Activated T-cell treated with anti-CD3 and anti-CD28 coated beads, Interleukin-2, amount 50 U/mL, for 4 hours (primary cell): ENCODE data around the gene KCNAB1. TPM values are rescaled to one million over a fixed set of nuclear protein-coding genes. Genes with fewer than 3 reads are reported as not detected.

ENCODE experiments used
- ATAC-seq, 2 donors: fragments of 200-7000 bp; cut with Tn5 transposase; one replicate each; pipeline ENCODE4 v1.10.0; 2021
- DNase-seq: peaks from one replicate; pipeline ENCODE4 v3.0.0-alpha.2; 2020
- H3K27me3 Mint-ChIP-seq: one replicate; pipeline ENCODE4 v1.8.0; 2021; ENCODE audit warnings: low read depth, mixed read lengths
- H3K36me3 Mint-ChIP-seq: one replicate; pipeline ENCODE4 v1.8.0; 2022; ENCODE audit warnings: mixed read lengths; ENCODE audit not compliant: insufficient read depth
- H3K4me1 Mint-ChIP-seq: one replicate; pipeline ENCODE4 v1.8.0; 2021; ENCODE audit warnings: low read depth, mixed read lengths
- H3K4me3 Mint-ChIP-seq: one replicate; pipeline ENCODE4 v1.8.0; 2021; ENCODE audit warnings: mild to moderate bottlenecking, moderate library complexity, mixed read lengths
- H3K9me3 Mint-ChIP-seq: one replicate; pipeline ENCODE4 v1.8.0; 2021; ENCODE audit warnings: mixed read lengths
- total RNA-seq, 3 donors: library from RNA; stranded (reverse); gene quantifications; one replicate each; pipeline ENCODE4 v1.2.1, GENCODE V29; 2021

The KCNAB1 gene
- total RNA-seq, 3 donors from 2014 or later: not detected

DNA sequence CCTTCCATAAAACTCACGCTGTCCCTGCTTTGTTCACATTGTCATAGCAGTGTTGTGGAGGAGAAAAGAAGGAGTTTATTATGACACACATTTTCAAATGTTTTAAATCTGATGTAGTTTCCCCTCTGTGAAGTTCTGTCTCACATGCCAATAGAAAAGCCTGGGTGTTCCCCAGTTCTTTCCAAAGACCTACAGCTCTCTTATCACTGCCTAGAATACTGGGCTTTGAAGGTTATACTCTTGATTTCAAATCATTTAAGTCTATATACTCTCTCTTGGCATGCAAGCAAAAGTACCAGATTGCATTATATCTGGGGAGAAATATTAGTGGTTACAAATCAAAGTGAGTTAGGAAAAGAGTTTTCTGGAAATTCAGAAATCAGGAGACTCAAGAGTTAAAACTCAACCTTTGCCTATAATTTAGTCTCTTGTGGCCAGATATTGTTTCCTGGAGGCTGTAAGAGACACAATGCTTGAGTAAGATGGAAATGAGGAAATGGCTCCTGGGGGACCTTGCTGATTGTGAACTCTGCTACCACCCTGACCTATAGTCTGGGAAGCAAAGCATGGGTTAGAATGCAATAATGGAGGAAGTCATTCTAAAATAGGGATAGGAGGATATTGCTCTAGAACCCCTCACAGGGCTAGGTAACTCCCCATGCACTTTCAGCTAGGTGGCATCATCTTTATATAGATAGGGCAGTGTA is 182.8 kb downstream of the KCNAB1 start:
- H3K27me3 Mint-ChIP-seq: peaks cover 11% of the 10 kb centered on the region
- DNase-seq: no peak
- H3K36me3 Mint-ChIP-seq: no peaks in the 10 kb centered on the region
- no peak overlapping the region for H3K4me3 Mint-ChIP-seq
- H3K9me3 Mint-ChIP-seq: no peaks in the 10 kb centered on the region
- no peaks in the 10 kb centered on the region for H3K4me1 Mint-ChIP-seq
- ATAC-seq: no peak

DNA sequence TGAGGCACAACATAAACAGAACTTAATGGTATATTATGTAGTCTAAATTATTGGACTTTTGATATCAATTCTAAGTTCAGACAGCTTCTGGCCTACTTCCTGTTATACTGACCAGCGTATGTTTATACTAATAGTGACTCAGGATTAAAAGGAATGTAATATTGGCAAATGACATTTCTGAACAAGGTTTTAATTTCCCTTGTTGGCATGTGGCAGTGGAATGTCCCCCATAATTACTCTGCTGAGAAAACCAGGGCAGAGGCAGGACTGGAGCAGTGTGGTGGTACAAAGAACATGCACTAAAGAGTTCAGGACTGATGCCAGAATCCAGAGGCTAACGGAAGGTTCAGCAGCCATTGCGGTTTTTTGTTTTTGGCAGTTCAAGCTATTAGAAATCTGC is 184.0 kb downstream of the KCNAB1 start:
- Mint-ChIP-seq H3K36me3 (no peaks in the 10 kb centered on the region), H3K4me1 (no peaks in the 10 kb centered on the region), H3K27me3 (peaks cover 11% of the 10 kb centered on the region), H3K4me3 (no peak overlapping the region), H3K9me3 (no peaks in the 10 kb centered on the region)
- DNase-seq (no peak), ATAC-seq (no peak)

DNA sequence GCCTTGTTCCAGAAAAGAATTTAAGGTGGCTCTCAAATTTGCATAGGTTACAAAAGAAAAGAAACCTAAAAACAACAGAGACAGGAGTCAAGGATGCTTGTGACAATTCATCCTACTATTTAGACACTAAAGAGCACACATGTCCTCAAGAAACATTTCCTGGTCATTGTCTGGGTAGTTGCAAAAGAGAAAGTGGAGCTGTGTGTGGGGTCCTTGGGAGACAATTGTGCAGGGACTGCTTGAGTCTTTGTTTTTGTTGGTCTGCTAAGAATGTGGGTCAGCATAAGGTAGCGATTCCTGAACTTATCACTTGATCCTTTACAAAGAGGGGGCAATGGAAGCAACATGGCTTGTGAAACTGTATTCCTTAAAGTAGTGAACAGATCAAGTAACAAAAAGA is 185.3 kb downstream of the KCNAB1 start:
- ATAC-seq (no peak), DNase-seq (no peak)
- Mint-ChIP-seq H3K27me3 (peaks cover 7% of the 10 kb centered on the region), H3K9me3 (no peaks in the 10 kb centered on the region), H3K4me1 (no peaks in the 10 kb centered on the region), H3K36me3 (no peaks in the 10 kb centered on the region), H3K4me3 (no peak overlapping the region)

DNA sequence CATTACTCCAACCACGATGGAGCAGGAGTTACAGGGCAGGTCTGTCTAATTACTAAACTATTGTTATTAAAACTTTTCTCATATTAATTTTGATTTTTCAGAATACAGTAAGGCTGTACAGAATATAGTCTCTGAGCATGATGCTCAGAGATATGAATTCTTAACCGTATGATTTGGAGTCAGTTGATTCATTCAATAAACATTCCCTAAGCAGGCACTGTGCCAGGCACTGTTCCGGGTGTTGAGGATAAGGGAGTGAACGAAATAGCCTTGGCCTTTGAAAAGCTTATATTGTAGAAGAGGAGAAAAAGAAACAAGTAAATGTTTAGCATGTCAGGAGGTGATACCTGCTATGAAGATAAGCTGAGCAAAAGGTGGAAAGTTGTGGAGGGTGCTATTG is 187.3 kb downstream of the KCNAB1 start:
- no peaks in the 10 kb centered on the region for H3K36me3 Mint-ChIP-seq
- no peak for DNase-seq
- no peak for ATAC-seq
- H3K9me3 Mint-ChIP-seq: no peaks in the 10 kb centered on the region
- H3K4me3 Mint-ChIP-seq: no peak overlapping the region
- no peaks in the 10 kb centered on the region for H3K4me1 Mint-ChIP-seq
- peaks cover 8% of the 10 kb centered on the region for H3K27me3 Mint-ChIP-seq

DNA sequence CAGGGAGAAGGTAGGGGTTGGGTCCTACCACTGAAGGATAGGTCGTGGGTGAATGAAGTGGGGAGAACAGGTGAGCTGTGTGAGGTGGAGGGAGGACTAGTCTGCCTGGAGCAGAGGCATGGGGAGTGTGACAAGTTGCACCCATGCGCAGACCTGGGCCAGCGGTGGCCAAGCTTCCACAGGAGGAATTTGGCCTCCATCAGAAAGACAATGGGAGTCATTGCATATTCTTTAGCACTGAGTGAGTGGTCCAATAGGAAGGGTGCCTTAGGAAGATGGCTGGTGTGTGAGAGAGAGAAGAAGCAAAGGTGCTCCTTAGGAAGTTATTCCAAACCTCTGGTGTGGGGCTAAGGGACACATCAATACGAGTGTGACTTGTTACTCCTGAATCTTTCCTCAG is 191.1 kb downstream of the KCNAB1 start:
- Mint-ChIP-seq H3K4me1 (no peaks in the 10 kb centered on the region), H3K4me3 (no peak overlapping the region), H3K9me3 (no peaks in the 10 kb centered on the region), H3K27me3 (peaks cover 6% of the 10 kb centered on the region), H3K36me3 (no peaks in the 10 kb centered on the region)
- no peak for ATAC-seq
- no peak for DNase-seq

DNA sequence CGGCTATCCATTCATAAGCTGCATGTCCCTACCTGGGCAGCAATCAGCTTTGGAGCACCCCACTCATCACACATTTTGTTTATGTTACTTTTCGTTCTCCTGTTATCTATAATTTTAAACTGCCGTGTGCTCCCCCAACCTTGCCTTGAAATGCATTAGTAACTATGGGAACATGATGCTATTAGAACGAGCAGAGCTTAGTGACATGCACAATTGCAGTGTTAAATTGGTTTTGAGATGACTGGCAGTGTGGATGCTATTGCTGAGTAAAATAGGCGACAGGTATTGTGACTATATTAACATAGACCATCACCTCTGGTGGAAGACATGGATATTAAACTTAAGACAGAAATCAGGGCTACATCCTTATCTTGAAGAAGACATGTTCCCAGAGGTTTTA is 191.6 kb downstream of the KCNAB1 start:
- peaks cover 6% of the 10 kb centered on the region for H3K27me3 Mint-ChIP-seq
- H3K36me3 Mint-ChIP-seq: no peaks in the 10 kb centered on the region
- no peaks in the 10 kb centered on the region for H3K4me1 Mint-ChIP-seq
- DNase-seq (no peak), ATAC-seq (no peak)
- no peak overlapping the region for H3K4me3 Mint-ChIP-seq
- H3K9me3 Mint-ChIP-seq: no peaks in the 10 kb centered on the region

DNA sequence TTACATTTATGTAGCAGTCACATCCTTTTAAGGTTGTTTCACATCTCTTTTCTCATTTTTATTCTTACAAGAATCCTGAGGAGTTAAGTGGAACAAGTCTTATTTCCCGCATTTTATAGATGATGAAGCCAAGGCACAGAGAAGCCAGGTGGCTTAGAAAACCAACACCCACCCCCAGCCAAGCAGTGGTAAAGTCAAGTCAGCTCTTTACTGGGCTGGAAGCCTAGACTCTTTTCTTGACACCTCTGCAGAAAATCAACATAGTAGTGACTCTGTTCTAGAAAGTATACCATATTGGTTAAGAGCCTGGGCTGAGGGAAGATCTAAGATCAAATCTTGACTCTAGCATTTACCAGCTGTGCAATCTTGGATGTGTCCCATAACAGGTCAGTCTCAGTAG is 195.7 kb downstream of the KCNAB1 start:
- Mint-ChIP-seq H3K36me3 (no peaks in the 10 kb centered on the region), H3K9me3 (no peaks in the 10 kb centered on the region), H3K4me1 (no peaks in the 10 kb centered on the region), H3K4me3 (no peak overlapping the region), H3K27me3 (peaks cover 6% of the 10 kb centered on the region)
- ATAC-seq (no peak), DNase-seq (no peak)

DNA sequence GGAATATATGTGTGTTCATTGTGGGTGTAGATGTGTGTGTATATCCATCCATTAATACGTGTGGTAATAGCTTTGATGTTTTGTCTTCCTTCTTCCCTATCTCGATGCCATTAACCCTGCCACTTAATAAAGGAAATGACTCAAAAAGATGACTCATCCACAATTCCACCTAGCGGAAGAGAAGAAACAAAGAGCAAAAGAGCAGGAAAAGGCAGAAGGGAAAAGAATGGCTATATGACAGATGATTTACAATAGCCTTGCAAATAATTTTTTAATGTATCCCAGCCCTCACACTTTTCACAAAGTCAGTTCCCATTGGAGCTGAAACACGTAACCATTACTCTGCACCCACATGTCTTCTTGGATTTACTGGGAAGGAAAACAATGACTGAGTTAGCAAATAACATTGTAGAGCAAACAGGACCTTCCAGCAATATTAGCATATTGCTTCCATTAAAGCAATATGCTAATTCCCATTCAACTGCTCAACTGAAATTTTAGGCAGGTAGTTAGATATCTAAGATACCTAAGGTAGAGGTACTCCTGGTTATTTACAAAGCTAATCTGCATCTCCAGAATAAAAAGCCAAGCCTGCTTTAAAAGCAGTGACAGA is 197.2 kb downstream of the KCNAB1 start:
- H3K9me3 Mint-ChIP-seq: no peaks in the 10 kb centered on the region
- no peak overlapping the region for H3K4me3 Mint-ChIP-seq
- DNase-seq (no peak), ATAC-seq (no peak)
- H3K4me1 Mint-ChIP-seq: no peaks in the 10 kb centered on the region
- peaks cover 2% of the 10 kb centered on the region for H3K27me3 Mint-ChIP-seq
- no peaks in the 10 kb centered on the region for H3K36me3 Mint-ChIP-seq

DNA sequence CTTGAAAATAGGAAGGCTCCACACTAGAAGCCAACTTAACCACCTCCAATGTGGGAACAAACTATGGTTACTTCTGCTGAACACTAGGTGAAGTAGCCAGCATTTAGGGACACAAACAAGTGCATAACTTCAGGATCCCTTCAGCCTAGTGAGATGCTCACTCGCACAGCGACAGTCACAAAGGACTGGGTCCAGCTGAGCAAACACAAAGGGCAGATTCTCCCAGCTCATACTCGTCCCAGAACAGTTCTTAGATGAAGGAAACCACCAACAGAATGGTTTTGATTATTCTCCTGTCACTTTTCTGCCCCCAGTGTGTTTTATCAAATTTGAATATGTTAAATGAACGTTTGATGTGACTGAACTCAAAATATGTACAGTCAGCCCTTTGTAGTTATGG is 201.6 kb downstream of the KCNAB1 start:
- Mint-ChIP-seq H3K4me3 (no peak overlapping the region), H3K36me3 (no peaks in the 10 kb centered on the region), H3K9me3 (no peaks in the 10 kb centered on the region), H3K27me3 (peaks cover 2% of the 10 kb centered on the region), H3K4me1 (no peaks in the 10 kb centered on the region)
- no peak for DNase-seq
- ATAC-seq: no peak

DNA sequence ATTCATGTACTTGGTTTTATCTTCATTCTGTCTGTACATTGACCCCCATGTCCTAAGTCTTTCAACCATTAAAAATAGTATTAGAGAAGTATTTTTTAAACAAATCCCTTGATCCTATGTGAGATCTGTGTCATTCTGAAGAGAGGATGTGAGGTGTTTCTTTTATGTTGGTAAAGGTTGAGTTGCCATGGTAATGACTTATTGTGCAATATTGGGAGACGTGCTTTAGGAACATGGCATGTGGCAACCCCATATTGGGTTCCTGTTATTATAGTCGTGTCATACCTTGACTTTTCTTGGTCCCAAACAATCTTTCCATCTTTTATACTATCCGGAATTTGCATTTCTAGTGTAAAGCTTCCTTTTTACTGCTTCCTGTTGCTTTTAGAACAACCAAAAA is 203.1 kb downstream of the KCNAB1 start:
- no peaks in the 10 kb centered on the region for H3K36me3 Mint-ChIP-seq
- H3K4me1 Mint-ChIP-seq: no peaks in the 10 kb centered on the region
- no peak for ATAC-seq
- no peaks in the 10 kb centered on the region for H3K9me3 Mint-ChIP-seq
- peaks cover 4% of the 10 kb centered on the region for H3K27me3 Mint-ChIP-seq
- no peak for DNase-seq
- H3K4me3 Mint-ChIP-seq: no peak overlapping the region

DNA sequence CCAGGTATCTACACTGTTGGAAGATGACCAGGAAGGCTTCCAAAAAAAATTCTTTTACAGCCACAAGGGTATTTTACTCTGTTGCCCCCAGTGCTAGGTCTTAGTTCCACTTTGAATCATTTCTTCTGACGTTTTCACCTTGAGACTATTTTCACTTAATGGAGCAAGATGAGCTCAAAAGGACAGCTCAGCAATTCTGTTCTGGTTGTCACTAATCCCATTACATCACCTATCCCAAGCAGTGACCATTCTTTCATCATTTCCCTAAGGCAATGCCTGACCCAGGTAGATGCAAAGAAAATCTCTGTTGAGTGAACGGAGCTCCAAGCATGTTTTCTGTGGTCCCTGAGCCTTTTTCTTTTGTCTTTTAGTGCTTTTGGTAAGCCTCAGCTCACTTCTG is 210.0 kb downstream of the KCNAB1 start:
- Mint-ChIP-seq H3K36me3 (no peaks in the 10 kb centered on the region), H3K9me3 (no peaks in the 10 kb centered on the region), H3K27me3 (peaks cover 7% of the 10 kb centered on the region), H3K4me3 (no peak overlapping the region), H3K4me1 (no peaks in the 10 kb centered on the region)
- DNase-seq (no peak), ATAC-seq (no peak)

DNA sequence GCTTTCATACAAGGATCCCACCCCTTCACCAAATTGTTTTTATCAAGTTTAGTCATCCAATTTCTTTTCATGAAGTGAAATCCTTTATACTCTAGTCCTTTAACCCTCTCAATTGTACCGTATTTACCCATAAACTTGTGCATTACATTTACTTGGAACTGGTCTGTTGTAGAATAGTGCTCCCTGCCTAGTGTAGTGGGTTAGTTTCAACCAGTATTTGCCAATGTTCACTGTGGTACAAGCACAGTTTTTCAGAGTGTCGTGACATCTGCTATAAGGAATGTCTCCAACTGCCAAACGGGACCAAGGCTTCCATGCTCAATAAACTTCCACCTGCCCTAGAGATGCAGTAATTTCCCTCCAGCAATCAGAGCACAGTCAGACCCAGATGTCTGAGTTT is 211.9 kb downstream of the KCNAB1 start:
- peaks cover 12% of the 10 kb centered on the region for H3K27me3 Mint-ChIP-seq
- no peak for ATAC-seq
- no peak for DNase-seq
- no peaks in the 10 kb centered on the region for H3K4me1 Mint-ChIP-seq
- no peaks in the 10 kb centered on the region for H3K36me3 Mint-ChIP-seq
- H3K4me3 Mint-ChIP-seq: no peak overlapping the region
- H3K9me3 Mint-ChIP-seq: no peaks in the 10 kb centered on the region

DNA sequence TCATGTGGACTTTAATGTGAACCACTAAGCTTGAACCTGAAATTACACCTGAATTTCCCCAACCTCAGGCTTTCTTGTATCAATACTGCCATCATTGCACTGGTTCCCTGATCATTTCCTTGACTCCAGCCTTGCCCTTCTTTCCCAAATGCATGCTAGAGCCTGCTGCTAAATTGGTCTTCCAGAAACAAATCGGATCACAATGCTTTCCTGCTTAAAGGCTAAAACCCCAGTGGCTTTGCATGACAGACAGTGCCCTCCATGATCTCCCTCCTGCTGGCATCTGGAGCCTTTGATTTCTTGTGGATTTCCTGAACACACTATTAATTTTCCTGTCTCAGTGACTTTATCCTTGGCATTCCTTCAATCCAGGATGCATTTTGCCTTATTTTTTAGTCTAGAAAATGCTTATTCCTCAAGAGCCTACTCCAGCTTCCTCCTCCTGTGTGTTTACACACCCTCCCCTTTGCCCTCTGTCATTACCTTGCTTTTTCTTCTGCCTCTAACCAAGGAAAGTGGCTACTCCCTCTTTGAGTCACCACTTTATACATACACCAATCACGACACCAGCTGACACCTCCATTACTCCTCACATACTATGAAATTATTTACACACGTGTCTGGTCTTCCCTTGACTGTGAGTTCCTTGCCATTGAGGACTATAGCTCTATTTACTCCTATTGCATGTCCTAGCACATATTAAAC is 214.6 kb downstream of the KCNAB1 start:
- H3K9me3 Mint-ChIP-seq: no peaks in the 10 kb centered on the region
- no peak overlapping the region for H3K4me3 Mint-ChIP-seq
- ATAC-seq (no peak), DNase-seq (no peak)
- H3K36me3 Mint-ChIP-seq: no peaks in the 10 kb centered on the region
- H3K4me1 Mint-ChIP-seq: no peaks in the 10 kb centered on the region
- peaks cover 27% of the 10 kb centered on the region for H3K27me3 Mint-ChIP-seq

DNA sequence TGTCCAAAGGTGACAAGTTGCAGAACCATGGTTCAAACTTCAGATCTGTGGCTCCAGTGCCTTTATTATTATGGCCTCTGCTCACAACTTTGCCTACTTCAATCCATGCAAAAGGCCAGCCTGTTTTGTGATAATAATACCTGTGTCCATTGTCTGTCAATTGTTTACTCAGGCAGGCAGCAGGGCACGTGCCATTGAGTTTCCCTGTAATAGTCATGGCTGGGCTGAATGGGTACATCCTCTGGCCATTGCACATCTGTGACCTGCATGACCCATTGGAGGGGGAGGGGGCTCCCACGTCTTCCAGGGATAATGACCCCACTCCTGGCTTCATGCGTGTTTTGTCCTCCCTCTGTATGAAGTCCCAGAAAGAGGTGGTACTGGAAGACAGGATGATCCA is 219.1 kb downstream of the KCNAB1 start:
- DNase-seq (no peak), ATAC-seq (no peak)
- H3K27me3 Mint-ChIP-seq: peaks cover 31% of the 10 kb centered on the region
- no peaks in the 10 kb centered on the region for H3K36me3 Mint-ChIP-seq
- no peaks in the 10 kb centered on the region for H3K4me1 Mint-ChIP-seq
- H3K9me3 Mint-ChIP-seq: no peaks in the 10 kb centered on the region
- no peak overlapping the region for H3K4me3 Mint-ChIP-seq

DNA sequence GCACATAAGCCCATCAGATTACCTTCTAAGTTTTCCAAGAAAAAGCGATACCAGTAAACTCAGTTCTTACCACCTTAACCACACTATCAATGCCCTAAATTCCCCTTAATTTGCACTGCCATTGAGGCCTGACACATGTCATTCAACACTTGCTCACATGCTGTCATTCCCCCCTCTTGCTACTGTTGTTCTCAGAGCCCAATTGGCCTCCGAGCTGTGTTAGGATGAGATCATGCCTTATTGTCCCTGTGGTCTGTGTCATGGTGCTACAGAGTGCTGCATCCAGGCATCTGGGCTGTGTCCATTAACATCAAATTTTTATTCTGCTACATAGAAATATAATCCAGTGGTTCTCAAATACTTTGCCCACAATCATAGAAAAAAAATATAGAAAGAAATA is 221.0 kb downstream of the KCNAB1 start:
- Mint-ChIP-seq H3K36me3 (no peaks in the 10 kb centered on the region), H3K27me3 (peaks cover 25% of the 10 kb centered on the region)
- ATAC-seq: no peak

More for the DNA sequence above, 221.0 kb downstream of the KCNAB1 start:
- Mint-ChIP-seq H3K4me1 (no peaks in the 10 kb centered on the region), H3K4me3 (no peak overlapping the region), H3K9me3 (no peaks in the 10 kb centered on the region)
- no peak for DNase-seq
